HepG2 (cell line): ENCODE results near the gene PTEN.

ENCODE experiments used
- CEBPG ChIP-seq: IDR thresholded peaks from 2 replicates; pipeline ENCODE4 v1.6.1; 2016
- CTCF ChIP-seq: sonication (generic); formaldehyde crosslinking; IDR thresholded peaks from 2 replicates; pipeline ENCODE4 v1.5.0; 2020; ENCODE audit warnings: mild to moderate bottlenecking, missing genetic modification reagents, moderate library complexity
- EP300 ChIP-seq, 3 experiments: sonication (generic) in 1 of 3; formaldehyde crosslinking in 1 of 3; IDR thresholded peaks; 2 replicates each; pipeline versions ENCODE4 v1.5.1 to v1.6.1; 2011 to 2020; ENCODE audit warnings: low read depth in 2 of 3, low read length in 2 of 3, borderline replicate concordance in 1 of 3, improper control_type of control experiment in 1 of 3, mild to moderate bottlenecking in 1 of 3, missing genetic modification reagents in 1 of 3, moderate library complexity in 1 of 3
- IRF9 ChIP-seq: sonication (generic); formaldehyde crosslinking; IDR thresholded peaks from 2 replicates; pipeline ENCODE4 v1.8.0; 2022; ENCODE audit warnings: missing genetic modification reagents, mild to moderate bottlenecking, borderline replicate concordance
- MAFK ChIP-seq, 2 experiments: IDR thresholded peaks in 1 of 2; conservative IDR thresholded peaks in 1 of 2; 2 replicates each; pipeline ENCODE4 v1.6.1; 2011; ENCODE audit warnings: improper control_type of control experiment in 2 of 2, low read length in 2 of 2
- PBX3 ChIP-seq: sonication (generic); formaldehyde crosslinking; IDR thresholded peaks from 2 replicates; pipeline ENCODE4 v1.8.1; 2023; ENCODE audit warnings: missing genetic modification reagents, inconsistent platforms, borderline replicate concordance
- POLR2A ChIP-seq, 2 experiments: IDR thresholded peaks; 2 replicates each; pipeline ENCODE4 v1.6.1; 2011; ENCODE audit warnings: low read depth in 2 of 2, low read length in 2 of 2, mild to moderate bottlenecking in 1 of 2, moderate library complexity in 1 of 2; ENCODE audit not compliant: insufficient read depth in 1 of 2
- SMARCE1 ChIP-seq: fragments of 450-650 bp; IDR thresholded peaks from 2 replicates; pipeline ENCODE4 v1.6.1; 2017; ENCODE audit warnings: borderline replicate concordance
- USF2 ChIP-seq, 2 experiments: sonication (generic) in 1 of 2; formaldehyde crosslinking in 1 of 2; IDR thresholded peaks; 2 replicates each; pipeline versions ENCODE4 v1.5.1 to v1.6.1; 2011 to 2020; ENCODE audit warnings: borderline replicate concordance in 1 of 2, low read depth in 1 of 2, low read length in 1 of 2, mild to moderate bottlenecking in 1 of 2, missing genetic modification reagents in 1 of 2, moderate library complexity in 1 of 2
- ZBTB26 ChIP-seq: IDR thresholded peaks from 2 replicates; pipeline ENCODE4 v1.6.1; 2016; ENCODE audit warnings: missing compliant biosample characterization, missing genetic modification reagents, borderline replicate concordance
- ZNF577 ChIP-seq: sonication (generic); formaldehyde crosslinking; IDR thresholded peaks from 2 replicates; pipeline ENCODE4 v1.4.0; 2020; ENCODE audit warnings: mild to moderate bottlenecking, low read depth, missing genetic modification reagents, borderline replicate concordance

- TF ChIP-seq CTCF (CRISPR knock-in tag) (no peak), ZNF577 (no peak), IRF9 (CRISPR knock-in tag) (no peak), CEBPG (no peak), USF2 (IDR thresholded peaks at IDR 0.05; ENCODE audit: low read depth, low read length) (no peak), USF2 (CRISPR knock-in tag; IDR thresholded peaks at IDR 0.05; ENCODE audit: borderline replicate concordance) (no peak), ZBTB26 (CRISPR knock-in tag) (no peak), MAFK (conservative IDR thresholded peaks at IDR 0.05 in 1 of 2, IDR thresholded peaks at IDR 0.05 in 1 of 2; ENCODE audit: low read length in 2 of 2) (no peak), POLR2A (IDR thresholded peaks at IDR 0.05; ENCODE audit: insufficient read depth in 1 of 2, low read depth in 2 of 2, low read length in 2 of 2) (no peak), SMARCE1 (no peak), EP300 (IDR thresholded peaks at IDR 0.05; ENCODE audit: low read depth in 2 of 2, low read length in 2 of 2) (no peak), EP300 (CRISPR knock-in tag; IDR thresholded peaks at IDR 0.05; ENCODE audit: borderline replicate concordance) (no peak), PBX3 (CRISPR knock-in tag) (no peak)
Measured at GRCh38 chr10:87983716-87984115, 120.3 kb downstream of the PTEN start.
